ENCODE measurements around the gene HM13. TPM values are rescaled to one million over a fixed set of nuclear protein-coding genes. Genes with fewer than 3 reads are reported as not detected.

HM13 gene
- total and polyA plus RNA-seq, 2 experiments from 2014 or later: 126 to 150 TPM

GRCh38 chr20:31568773-31569162, 54.5 kb downstream of the HM13 start:
- DNase-seq (ENCODE audit: low spot score) (no peak), ATAC-seq (no peak)
- Histone ChIP-seq H3F3A (replicated peaks; ENCODE audit: low read depth) (peaks cover 83% of the 10 kb centered on the region), H3K79me2 (replicated peaks; ENCODE audit: insufficient read depth) (no peaks in the 10 kb centered on the region), H3K4me3 (no peak overlapping the region), H3K4me1 (ENCODE audit: insufficient read depth) (peaks cover 72% of the 10 kb centered on the region), H3K27ac (ENCODE audit: low read depth) (peak overlapping the region; percentile 77), H3K9me2 (ENCODE audit: insufficient read depth) (no peaks in the 10 kb centered on the region), H3K36me3 (ENCODE audit: insufficient read depth) (peaks cover 18% of the 10 kb centered on the region), H3K4me2 (peak overlapping the region; percentile 72), H2AFZ (no peak overlapping the region), H3K27me3 (ENCODE audit: insufficient read depth) (no peaks in the 10 kb centered on the region), H4K20me1 (replicated peaks; ENCODE audit: insufficient read depth) (peaks cover 29% of the 10 kb centered on the region)
- Mint-ChIP-seq H3K4me1 (peaks cover 63% of the 10 kb centered on the region), H3K36me3 (ENCODE audit: low read depth) (peaks cover 58% of the 10 kb centered on the region), H3K9me3 (peaks cover 7% of the 10 kb centered on the region; the same call in 2 of the 3 replicates), H3K4me3 (no peak overlapping the region), H3K27me3 (ENCODE audit: insufficient read depth, low read depth, poor library complexity) (peaks cover 64% of the 10 kb centered on the region), H3K27ac (peak overlapping the region; percentile 82; the same call in 1 of the 2 replicates)
- TF ChIP-seq CTCF (conservative IDR thresholded peaks at IDR 0.05; ENCODE audit: low read depth in 2 of 2) (no peak), NANOG (IDR thresholded peaks at IDR 0.05; ENCODE audit: borderline replicate concordance) (no peak), ZNF331 (CRISPR knock-in tag; IDR thresholded peaks at IDR 0.05; ENCODE audit: low read depth) (no peak), POLR2AphosphoS5 (IDR thresholded peaks at IDR 0.05; ENCODE audit: low read depth) (no peak), CREB1 (CRISPR knock-in tag; IDR thresholded peaks at IDR 0.05; ENCODE audit: low read depth) (no peak), REST (IDR thresholded peaks at IDR 0.05; ENCODE audit: unreplicated experiment) (no peak), EZH2 (IDR thresholded peaks at IDR 0.05; ENCODE audit: low read depth, unreplicated experiment) (no peak), ZNF114 (CRISPR knock-in tag; IDR thresholded peaks at IDR 0.05) (no peak), ETS1 (IDR thresholded peaks at IDR 0.05) (no peak), JUNB (IDR thresholded peaks at IDR 0.05; ENCODE audit: unreplicated experiment) (no peak), ZNF462 (CRISPR knock-in tag; IDR thresholded peaks at IDR 0.05) (no peak), STAT1 (IDR thresholded peaks at IDR 0.05; ENCODE audit: unreplicated experiment) (no peak), EZH2phosphoT487 (IDR thresholded peaks at IDR 0.05; ENCODE audit: unreplicated experiment) (no peak)

Measured in GM23338 (cell line).